Activated B cell treated with CpG ODN at 0.5 μM for 24 hours (primary cell): ENCODE data around the gene MFAP4. TPM values are rescaled to one million over a fixed set of nuclear protein-coding genes. Genes with fewer than 3 reads are reported as not detected.

Experiments
- ATAC-seq: fragments of 200-7000 bp; cut with Tn5 transposase; one replicate; pipeline ENCODE4 v1.10.0; 2021; ENCODE audit warnings: low read depth, mild to moderate bottlenecking, moderate library complexity
- CTCF ChIA-PET: fragments of 350-600 bp; sonication (Branson Sonifier 250); formaldehyde crosslinking; loops from one replicate; lab custom pipeline; 2021; ENCODE audit warnings: antibody characterized with exemption; lab: Charles Lee
- POLR2A ChIA-PET: fragments of 350-600 bp; sonication (Branson Sonifier 250); formaldehyde crosslinking; loops from one replicate; lab custom pipeline; 2021; ENCODE audit warnings: antibody characterized with exemption; lab: Charles Lee
- DNase-seq: peaks from one replicate; pipeline ENCODE4 v3.0.0; 2022
- H3K27ac Mint-ChIP-seq: one replicate; pipeline ENCODE4 v1.8.0; 2020; ENCODE audit warnings: mixed read lengths
- H3K27me3 Mint-ChIP-seq: one replicate; pipeline ENCODE4 v1.8.0; 2021; ENCODE audit warnings: mixed read lengths
- H3K36me3 Mint-ChIP-seq: one replicate; pipeline ENCODE4 v1.8.0; 2021; ENCODE audit warnings: low read depth, mixed read lengths
- H3K4me1 Mint-ChIP-seq: one replicate; pipeline ENCODE4 v1.8.0; 2021; ENCODE audit warnings: mixed read lengths
- H3K4me3 Mint-ChIP-seq: one replicate; pipeline ENCODE4 v1.8.0; 2020; ENCODE audit warnings: mild to moderate bottlenecking, mixed read lengths
- H3K9me3 Mint-ChIP-seq: one replicate; pipeline ENCODE4 v1.8.0; 2020; ENCODE audit warnings: mixed read lengths
- intact Hi-C: fragments of 100-400 bp; cut with micrococcal nuclease; formaldehyde crosslinking; loops from one replicate; pipeline ENCODE4 v1.15.1; 2024
- total RNA-seq: library from RNA; stranded (reverse); gene quantifications from 2 replicates; pipeline ENCODE4 v1.2.3, GENCODE V29; 2022
- TF ChIP-seq, protein P1 (sequence below): fragments of 200-600 bp; IDR thresholded peaks from one replicate; pipeline ENCODE4 v1.8.0; 2022; ENCODE audit warnings: antibody characterized with exemption, mild to moderate bottlenecking

Gene MFAP4, protein sequence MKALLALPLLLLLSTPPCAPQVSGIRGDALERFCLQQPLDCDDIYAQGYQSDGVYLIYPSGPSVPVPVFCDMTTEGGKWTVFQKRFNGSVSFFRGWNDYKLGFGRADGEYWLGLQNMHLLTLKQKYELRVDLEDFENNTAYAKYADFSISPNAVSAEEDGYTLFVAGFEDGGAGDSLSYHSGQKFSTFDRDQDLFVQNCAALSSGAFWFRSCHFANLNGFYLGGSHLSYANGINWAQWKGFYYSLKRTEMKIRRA
- total RNA-seq, result not detected in 2 replicates

DNA sequence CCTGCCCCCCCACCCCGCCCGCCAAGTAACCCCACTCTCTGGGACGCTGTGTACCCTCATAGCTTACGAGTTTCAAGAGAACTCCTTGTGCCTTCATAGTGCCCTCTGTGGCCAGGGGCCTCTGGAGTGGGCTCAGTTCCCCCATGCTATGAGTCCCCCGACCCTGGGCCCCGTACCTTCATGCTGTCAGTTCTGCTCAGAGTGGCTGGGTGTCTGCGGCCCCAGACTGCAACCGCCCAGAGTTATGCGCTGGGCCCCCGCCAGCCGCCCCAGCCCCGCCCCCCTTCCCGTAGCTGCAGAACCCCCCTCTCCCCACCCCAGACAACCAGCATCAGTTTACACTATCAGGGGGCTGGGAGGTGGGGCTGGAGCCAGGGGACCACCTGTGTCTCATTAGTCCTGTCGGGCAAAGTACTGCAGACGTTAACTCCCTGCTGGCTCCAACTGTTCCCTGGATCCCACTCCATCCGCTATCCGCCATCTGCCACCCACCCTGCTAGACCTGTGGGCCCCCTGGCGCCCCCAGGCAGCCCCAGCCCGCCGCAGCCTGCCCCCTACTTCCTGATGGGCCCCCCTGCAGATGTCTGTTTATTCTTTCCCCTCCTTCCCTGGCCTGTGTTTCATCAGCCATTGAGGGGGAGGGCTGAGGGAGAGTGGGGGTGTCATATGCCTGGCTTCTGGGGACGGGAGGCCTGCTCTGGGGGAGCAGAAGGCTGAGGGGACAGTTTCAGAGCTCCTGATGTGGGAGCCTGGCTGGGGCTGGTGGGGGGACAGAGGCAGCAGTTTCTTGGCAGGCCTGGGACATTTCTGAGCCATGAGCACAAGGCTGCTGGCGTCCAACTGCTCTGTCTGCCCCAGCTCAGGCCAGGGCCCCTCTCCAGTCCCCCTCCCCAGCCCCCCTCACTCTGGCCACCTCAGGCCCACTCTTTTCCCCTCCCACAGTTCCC lies at the start of gene MFAP4:
MFAP4 (minus strand) TSS at position 217 of the 947 bp plus-strand sequence; CDS start at position 182, 35 bp downstream.
- peaks cover 5% of the 10 kb centered on the region for H3K27me3 Mint-ChIP-seq
- no peaks in the 10 kb centered on the region for H3K9me3 Mint-ChIP-seq
- DNase-seq (no peak), ATAC-seq (no peak)
- no peaks in the 10 kb centered on the region for H3K4me1 Mint-ChIP-seq
- ChIA-PET POLR2A (no interaction called here), CTCF (no interaction called here)
- H3K4me3 Mint-ChIP-seq, result no peak within 1 kb of the TSS
- intact Hi-C loops, result no loop called here
- peaks cover 32% of the 10 kb centered on the region for H3K36me3 Mint-ChIP-seq
- H3K27ac Mint-ChIP-seq, result no peak within 1 kb of the TSS
- TF ChIP-seq, protein P1, sequence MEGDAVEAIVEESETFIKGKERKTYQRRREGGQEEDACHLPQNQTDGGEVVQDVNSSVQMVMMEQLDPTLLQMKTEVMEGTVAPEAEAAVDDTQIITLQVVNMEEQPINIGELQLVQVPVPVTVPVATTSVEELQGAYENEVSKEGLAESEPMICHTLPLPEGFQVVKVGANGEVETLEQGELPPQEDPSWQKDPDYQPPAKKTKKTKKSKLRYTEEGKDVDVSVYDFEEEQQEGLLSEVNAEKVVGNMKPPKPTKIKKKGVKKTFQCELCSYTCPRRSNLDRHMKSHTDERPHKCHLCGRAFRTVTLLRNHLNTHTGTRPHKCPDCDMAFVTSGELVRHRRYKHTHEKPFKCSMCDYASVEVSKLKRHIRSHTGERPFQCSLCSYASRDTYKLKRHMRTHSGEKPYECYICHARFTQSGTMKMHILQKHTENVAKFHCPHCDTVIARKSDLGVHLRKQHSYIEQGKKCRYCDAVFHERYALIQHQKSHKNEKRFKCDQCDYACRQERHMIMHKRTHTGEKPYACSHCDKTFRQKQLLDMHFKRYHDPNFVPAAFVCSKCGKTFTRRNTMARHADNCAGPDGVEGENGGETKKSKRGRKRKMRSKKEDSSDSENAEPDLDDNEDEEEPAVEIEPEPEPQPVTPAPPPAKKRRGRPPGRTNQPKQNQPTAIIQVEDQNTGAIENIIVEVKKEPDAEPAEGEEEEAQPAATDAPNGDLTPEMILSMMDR, result no peak

DNA sequence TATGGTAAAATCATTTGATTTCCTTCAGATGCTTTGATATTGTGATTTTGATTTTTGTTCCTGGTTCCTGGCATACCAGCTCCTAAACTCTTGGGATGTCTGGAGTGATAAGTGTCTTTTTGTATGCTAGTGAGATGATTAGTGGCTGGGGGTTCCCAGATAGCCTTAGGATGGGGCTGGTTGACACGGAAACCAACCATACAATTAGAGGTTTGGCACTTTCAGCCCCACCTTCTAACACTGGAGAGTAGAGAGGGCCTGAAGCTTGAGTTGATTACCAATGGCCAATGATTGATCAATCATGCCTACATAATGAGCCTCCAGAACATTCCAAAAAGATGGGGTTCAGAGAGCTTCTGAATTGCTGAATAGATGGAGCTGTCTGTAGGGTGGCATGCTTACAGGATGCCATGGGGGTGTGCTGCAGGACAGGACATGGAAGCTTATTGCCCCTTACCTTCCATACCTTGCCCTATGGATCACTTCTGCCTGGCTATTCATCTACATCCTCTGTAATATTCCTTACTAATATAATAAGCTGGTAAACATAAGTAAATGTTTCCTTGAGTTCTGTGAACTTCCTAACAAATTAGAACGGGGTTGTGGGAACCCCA lies 46.8 kb upstream of the MFAP4 start:
- DNase-seq (no peak), ATAC-seq (no peak)
- H3K4me1 Mint-ChIP-seq, result no peaks in the 10 kb centered on the region
- TF ChIP-seq, protein P1, result no peak
- no peak overlapping the region for H3K27ac Mint-ChIP-seq
- H3K36me3 Mint-ChIP-seq, result no peaks in the 10 kb centered on the region
- intact Hi-C loops, result no loop called here
- H3K4me3 Mint-ChIP-seq, result no peak overlapping the region
- CTCF ChIA-PET, result interaction anchor here (0.7 to 2.0 kb wide), 7 partner anchors 13 to 333 kb away, joined by 3 to 6 read pairs (median 5); partner anchors contain the start of gene B9D1
- no peaks in the 10 kb centered on the region for H3K27me3 Mint-ChIP-seq
- POLR2A ChIA-PET, result no interaction called here
- H3K9me3 Mint-ChIP-seq, result no peaks in the 10 kb centered on the region

DNA sequence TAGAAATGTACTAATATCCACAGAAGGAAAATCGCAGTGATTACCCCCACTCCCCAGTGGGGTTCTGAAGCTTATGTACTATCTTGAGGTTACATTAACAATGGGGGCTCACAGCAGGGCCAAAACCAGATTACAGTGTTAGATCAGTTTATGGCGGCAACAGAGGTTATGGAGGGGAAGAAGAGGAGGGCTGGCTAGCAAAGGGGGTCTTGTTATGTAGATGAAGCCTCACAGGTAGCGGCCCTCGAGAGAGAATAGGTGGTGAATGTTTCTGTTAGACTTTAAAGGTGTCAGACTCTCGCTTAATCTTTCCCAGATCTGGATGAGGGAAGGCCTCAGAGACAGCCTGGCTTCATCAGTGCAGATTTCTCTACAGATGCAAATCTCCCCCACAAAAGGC lies 46.3 kb upstream of the MFAP4 start:
- Mint-ChIP-seq H3K27ac (no peak overlapping the region), H3K4me3 (no peak overlapping the region), H3K4me1 (no peaks in the 10 kb centered on the region), H3K9me3 (no peaks in the 10 kb centered on the region), H3K36me3 (no peaks in the 10 kb centered on the region), H3K27me3 (peaks cover under 1% of the 10 kb centered on the region)
- DNase-seq, result no peak
- CTCF ChIA-PET, result interaction anchor here (0.7 to 2.0 kb wide), 6 partner anchors 13 to 333 kb away, joined by 3 to 6 read pairs (median 5); partner anchors contain the start of gene B9D1
- intact Hi-C loops, result no loop called here
- POLR2A ChIA-PET, result no interaction called here
- TF ChIP-seq, protein P1, result no peak
- no peak for ATAC-seq

DNA sequence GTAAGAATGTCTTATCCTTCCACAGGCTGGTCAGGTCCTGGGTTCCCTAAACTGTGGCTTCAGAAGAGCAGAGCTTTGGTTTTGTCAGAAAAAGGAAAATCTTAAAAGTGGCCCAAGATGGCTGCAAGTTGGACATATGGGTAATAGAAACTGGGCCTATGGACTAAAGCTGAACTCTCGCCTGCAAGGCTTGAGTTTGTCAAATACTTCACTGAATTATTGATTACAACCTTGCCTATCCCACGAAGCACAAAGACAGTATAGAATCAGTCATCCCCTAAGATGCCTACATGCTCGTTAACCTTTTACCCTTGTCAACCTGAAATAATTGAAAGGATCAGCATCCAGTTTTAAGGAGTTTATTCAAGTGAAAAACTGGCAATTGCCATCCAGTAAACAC lies 44.7 kb upstream of the MFAP4 start:
- Mint-ChIP-seq H3K4me3 (no peak overlapping the region), H3K36me3 (no peaks in the 10 kb centered on the region), H3K27ac (no peak overlapping the region), H3K9me3 (no peaks in the 10 kb centered on the region), H3K4me1 (no peaks in the 10 kb centered on the region), H3K27me3 (peaks cover 3% of the 10 kb centered on the region)
- intact Hi-C loops, result no loop called here
- CTCF ChIA-PET, result no interaction called here
- TF ChIP-seq, protein P1, result no peak
- DNase-seq (no peak), ATAC-seq (no peak)
- POLR2A ChIA-PET, result no interaction called here
